NCI-H187 (cell line): ENCODE measurements around the gene RGS3.
"Not testable (repeated sequence)": the region's sequence is repeated elsewhere in the genome, so short reads cannot be mapped to it uniquely, and the experiment has no call there.

Experiments
- DNase-seq, 2 experiments: peaks; one replicate each; lab custom pipeline; 2025; lab: John Stamatoyannopoulos, UW

Gene RGS3

DNA sequence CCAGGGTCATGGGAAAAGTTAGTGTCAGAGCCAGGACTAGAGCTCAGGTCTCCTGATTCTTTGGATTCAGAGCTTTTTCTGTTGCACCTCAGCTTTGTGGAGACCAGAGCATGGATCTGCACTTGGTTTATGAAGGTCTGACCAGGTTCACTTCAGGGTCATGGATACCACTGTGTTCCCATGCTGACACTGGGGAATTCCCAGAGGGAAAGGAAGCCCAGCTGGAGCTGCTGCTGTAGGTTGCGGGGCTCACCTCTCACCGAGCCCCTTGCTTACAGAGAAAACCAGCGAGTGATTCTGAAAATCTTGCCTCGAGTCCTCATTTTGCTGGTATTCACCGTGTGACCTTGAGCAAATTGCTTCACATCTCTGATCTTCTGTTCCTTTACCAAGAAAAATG, 83.0 kb downstream of the RGS3 start:
- DNase-seq, result no peak

DNA sequence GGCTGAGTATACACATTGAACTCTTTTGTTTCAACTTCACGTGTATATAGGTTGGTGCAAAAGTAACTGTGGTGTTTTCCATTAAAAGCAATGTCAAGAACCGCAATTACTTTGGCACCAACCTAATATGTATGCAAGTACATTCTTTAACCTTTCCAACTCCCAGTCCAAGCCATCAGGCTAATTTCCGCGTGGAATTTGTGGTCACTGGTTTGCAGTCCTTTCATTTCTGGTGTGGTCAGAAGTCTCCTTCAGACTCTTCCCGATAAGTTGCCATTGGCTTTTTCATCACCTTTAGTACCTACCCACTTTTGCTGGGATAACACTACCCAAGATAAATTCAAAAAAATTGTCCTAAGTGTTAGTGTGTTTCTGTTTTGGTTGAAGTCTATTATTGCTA, 84.0 kb downstream of the RGS3 start:
- DNase-seq, result no peak

DNA sequence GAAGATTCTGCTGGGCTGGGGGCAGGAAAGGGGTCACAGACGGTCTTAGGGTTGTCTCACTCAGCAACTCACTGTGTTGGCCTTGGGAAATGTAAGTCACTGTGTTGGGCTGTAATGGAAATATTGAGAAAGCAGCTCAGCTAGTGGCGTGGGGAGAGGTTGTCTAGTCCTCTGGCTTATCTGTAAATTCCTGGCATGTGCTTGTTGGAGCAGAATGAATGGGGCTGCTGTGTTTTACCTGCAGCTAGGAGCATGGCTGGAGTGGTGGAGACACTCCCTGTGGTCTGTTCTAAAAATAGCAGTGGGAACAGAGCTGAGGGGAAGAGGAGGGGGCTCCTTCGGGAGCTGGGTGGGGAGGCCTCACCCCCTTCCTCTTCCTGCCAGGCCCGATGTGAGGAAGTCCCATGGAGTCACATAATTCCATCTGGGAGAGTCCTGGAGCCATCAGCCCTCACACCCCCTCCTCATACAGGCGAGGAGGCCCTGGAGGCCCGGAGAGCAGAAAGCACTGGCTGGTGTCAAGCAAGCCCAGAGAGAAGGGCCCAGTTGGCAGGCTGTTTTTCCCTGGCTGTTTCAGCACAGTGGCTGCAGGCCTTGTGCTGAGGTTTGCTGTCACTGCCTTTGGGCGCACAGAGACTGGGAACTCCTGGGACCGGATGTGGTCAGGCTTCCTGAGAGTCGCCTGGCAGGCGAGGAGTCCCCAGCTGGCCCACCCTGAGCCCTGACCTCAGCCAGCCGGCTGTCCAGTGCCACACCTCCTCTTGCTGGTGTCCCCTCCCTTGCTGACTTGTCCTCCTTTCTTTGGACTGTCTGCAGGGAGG, 84.9 kb downstream of the RGS3 start:
- DNase-seq, result no peak

DNA sequence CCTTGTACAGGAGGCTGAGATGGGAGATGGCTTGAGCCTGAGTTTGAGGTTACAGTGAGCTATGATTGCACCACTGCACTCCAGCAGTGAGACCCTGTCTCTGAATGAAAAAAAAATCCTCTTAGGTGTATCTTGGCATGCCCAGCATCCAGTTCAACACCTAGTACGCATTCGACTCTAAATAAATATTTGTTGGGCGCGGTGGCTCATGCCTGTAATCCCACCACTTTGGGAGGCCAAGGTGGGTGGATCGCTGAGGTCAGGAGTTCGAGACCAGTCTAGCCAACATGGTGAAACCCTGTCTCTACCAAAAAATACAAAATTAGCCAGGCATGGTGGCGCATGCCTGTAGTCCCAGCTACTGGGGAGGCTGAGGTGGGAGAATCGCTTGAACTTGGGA, 86.4 kb downstream of the RGS3 start:
- DNase-seq, result not testable (repeated sequence)

DNA sequence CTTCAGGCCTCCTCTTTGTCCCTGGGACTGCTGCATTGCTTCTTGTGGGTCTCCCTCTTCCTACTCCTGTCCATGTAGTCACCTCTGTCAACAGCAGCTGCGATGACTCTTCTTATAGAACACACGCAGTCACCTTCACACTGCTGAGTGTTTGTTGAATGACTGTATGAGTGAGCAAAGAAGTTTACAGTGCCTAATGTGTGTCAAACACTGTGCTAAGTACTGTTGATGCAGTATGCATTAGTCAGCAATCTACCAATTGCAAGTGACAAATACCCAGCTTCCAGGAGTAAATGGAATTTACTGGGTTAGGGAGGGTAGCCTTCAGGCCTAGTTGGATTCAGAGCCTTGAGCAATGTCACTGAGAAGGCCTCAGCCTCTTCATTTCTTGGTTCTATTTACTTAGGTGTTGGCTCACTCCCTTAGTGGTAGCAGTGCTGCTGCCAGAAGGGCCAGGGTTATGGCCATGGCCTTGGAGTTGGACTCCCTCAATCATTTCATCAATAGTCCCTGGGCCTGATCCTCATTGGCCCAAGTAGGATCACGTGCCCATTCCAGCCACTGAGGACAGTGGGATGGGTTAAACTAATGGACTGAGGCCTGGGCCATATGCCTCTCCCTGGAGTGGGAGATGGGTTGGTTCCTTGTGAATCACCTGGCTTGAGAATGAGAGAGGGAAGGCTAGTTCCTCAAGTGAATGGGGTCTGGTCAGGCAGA, 93.5 kb downstream of the RGS3 start:
- DNase-seq, result no peak

DNA sequence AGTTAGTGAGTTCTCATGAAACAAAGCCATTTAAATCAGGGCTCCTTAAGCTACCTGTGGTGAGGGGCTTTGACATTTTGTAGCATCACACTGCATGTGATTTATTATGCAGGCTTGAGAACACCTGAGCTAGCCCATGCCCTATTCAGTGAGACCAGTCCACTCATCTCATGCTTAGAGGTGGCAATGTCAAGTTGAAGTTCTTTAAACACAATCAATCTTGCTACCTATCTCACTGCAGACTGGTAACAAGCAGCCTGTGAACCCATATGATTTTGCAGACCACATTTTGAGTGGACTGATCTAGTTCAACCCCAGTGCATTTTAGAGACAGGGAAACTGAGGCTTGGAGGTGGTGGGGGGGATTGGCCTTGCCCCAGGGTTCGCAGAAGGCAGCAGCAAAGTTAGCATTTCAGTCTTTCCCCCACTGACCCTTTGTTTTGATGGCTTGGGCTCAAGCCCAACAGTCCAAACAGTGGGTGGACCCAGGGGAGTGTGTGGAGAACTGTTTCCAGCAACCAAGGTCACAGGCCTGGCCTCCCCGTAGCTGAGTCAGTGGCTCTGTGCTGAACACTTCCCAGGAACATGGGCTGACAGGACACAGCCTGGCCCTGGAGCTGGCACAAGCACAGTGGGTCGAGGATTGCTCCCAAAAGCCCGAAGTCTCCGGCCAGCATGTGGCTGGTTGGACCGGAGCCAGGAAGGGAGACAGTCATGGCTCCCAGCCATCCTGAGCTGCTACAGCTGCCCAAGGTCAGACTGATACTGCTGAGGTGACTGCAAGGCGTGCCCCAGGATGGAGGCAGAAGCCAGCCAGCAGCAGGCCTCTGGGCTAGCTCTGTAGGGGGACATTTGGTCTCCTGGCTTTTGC, 95.3 kb downstream of the RGS3 start:
- no peak for DNase-seq

DNA sequence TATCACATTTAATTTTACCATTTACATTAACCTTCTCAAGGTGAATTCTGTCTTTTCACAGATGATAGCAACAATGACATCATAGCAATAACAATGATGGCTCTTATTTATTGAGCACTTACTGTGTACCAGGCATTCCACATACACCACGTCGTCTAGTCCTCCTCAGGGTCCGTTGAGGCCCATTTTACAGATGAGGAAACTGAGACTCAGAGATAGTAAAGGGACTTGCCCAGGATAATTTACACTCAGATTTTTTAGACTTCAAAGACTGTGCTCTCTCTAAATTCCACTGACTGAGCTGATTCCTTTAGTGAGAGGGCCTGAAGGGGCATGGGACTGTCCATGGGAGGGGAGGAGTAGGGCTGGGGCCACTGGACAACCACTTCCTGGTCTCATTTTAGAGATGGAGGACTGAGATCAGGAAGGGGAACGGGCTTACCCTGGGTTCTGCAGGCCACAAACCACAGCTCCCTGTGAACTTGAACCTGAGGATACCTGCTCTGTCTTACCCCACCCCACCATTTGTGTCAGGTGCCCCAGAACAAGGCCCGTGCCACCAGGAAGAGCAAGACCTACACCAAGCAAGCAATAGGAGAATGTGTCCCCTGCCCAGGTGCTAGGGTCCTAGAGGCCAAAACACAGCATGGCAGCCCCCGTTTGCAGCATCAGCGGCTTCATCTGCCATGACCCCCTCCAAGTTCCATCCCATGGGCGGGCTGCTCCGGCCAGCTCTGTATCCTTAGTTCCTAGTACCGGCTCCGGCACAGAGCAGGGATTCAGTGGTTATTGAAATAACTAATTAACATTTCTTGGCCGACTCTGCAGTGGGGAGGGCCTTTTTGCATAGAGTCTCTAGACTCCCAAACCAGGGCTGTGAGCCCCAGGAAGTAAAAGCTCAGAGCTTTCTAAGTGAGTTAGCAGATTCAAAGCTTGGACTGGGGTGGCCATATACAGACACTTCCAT, 96.6 kb downstream of the RGS3 start:
- no peak for DNase-seq

DNA sequence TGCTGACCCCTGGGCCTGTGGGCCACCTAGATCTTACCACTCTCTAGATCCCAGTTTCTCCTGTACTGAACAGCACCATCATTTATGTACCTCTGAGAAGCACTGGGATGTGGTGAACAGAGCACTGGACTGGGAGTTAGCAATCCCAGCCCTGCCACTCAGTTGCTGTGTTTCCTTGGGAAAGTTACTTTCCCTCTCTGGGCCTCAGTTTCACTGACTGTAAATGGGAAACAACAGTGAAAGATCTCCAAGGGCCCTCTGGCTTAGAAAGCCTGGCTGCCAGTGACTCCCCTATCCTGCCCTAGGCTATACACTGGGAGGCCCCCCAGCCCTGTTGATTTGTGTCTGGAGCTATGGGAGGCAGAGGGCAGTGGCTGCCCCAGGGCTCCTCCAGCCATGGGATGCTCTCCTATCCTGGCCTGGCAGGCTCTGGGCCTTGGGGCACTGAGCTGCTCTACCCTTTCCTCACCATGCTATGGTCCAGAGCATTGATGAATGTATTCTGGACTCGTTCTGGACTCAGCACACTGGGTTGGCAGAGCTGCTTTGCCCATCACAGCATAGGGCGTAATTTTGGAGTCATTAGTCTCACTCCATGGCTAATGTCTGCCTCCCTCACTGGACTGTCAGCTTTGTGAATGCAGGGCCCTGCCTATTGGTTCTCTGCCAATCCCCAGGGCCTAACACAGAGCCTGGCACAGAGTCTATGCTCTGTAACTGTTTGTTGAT, 99.3 kb downstream of the RGS3 start:
- no peak for DNase-seq

DNA sequence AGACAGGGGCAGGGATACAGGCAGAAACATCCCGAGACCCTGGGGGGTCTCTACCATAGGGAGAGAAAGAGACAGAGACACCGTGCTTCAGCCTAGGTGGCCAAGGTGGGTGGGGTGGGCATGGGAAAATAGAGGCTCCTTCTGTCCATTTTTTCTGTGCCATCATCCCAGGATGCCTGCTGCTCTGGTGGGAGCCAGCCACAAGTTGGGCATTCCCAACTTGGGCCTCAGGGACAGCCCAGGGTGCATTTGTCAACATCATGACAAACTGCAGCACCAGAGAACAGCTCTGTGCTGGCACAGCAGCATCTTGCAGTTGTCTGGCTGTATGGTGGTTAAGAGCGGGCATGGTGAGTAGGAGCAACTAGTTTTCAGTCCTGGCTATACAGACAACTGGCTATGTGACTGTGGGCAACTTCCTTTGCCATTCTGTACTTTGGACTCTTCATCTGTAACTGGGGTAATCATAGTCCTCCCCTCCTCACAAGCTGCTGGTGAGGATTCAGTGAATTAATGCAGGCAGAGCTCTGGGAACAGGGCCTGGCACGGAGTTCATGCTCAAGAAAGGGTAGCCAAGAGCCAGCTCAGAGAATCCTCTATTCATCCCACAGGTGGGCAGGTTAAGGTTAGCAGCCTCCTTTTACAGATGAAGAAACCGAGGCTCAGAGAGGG, 100.4 kb downstream of the RGS3 start:
- no peak for DNase-seq

DNA sequence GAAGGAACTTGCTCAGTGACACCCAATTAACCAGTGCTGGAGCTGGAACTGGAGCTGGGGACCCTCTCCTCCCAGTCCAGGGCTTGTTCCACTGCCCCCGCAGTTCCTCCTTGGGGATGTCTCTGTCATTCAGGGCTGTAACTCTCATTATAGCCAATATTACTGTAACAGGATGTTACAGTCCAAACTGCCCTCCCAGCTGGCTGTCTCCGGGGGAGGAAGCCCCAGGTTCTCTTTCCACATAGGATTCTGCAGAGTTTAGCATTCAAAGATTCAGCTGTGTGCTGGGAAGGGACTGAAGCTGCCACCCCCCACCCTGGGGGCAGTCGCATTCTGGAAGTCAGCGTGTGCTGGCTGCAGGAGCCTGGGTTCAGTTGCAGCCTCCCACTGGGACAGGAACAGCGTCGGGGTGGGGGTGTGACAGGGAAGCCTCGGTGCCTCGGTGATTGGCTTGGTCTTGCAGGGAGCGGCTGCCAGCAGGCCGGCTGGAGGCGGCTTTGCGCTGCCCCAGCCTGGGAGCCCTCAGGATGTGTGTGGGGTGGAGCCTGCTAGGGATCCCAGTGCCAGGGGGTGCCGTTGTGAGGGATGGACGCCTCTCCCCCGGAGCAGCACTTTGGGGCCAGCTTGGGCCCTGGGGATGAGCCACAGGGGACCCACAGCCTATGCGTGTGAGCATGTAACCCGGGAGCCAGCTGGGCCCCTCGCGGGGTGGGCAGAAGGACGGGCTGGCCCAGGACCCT, 101.1 kb downstream of the RGS3 start:
- no peak for DNase-seq

DNA sequence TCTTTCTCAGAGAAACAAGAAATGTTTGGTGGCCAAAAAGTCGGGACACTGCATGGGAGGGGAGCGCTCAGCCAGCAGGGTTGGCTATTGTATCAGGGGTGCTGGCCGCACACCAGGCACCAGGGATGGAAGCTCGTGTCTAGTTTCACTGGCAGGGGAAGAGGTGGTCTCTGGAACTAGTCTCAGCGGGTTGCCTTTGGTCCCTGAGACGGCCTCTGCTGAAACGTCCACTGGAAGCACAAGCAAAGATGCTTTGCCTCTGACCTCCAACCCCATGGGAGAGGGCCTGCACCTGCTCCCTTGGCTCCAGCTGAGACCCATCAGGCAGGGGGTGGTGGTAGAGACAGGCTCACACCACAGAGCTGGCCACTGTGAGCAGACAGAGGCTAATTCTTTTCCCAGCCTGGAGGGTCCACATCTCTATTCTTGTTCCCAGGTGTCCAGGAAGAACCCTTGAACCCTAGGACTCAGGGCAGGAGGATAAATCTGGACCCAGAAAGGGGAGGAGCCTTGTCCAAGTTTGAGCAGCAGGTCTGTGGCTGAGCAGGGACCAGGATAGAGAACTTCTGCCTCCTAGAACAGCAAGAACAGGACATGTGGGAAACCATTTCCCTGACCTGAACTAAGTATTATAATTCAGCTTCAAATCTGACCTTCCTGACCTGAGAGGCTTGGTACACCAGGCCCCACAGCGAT, 102.6 kb downstream of the RGS3 start:
- DNase-seq, result no peak

DNA sequence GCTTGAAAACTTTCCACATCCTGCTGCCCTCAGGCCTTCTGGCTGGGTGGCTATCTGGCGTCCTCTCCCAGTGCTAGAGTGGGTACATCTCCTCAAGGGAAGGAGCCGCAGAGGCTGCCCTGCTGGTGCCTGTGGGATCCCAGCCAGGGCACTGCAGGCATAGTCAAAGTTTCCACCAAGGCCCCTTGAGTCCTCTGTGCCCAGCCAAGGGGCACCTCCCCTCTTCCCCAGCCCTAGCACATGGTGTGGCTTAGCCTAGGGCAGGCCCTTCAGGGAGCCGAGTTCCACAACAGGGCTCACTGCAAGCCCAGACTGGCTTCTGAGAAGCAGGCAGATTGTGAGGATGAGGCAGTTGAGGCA, 103.2 kb downstream of the RGS3 start:
- no peak for DNase-seq

DNA sequence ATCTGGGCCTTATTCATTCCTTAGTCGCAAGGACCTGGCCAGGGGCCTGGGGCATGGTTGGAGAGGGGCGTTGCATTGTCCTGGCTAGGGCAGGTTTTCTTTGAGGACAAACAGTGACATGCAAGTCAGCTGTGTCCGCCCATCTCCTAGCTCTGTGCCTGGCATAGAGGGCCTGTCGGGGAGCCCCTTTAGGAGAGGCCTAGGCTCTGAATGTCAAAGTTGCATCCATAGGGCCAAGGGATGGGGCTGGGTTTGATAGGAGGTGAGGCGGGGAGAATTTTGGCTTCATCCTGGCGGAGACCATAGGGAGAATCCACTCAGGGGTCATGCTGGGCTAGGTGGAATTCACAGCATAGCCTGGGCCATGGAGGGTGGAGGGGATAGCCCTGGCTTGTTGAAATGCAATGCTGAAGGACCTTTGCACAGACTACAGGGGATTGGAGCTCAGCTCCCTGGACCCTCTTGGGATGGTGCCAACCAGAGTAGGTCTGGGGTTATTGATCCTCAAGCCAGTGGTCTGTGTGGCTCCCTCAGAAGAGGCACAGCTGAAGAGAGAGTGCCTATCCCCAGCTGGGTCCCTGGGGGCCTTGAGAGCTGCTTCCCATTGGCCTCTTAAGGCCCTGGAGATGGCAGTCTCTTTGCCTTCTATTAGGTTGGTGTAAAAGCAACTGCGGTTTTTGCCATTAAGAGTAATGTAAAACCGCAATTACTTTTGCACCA, 104.0 kb downstream of the RGS3 start:
- DNase-seq, result no peak

DNA sequence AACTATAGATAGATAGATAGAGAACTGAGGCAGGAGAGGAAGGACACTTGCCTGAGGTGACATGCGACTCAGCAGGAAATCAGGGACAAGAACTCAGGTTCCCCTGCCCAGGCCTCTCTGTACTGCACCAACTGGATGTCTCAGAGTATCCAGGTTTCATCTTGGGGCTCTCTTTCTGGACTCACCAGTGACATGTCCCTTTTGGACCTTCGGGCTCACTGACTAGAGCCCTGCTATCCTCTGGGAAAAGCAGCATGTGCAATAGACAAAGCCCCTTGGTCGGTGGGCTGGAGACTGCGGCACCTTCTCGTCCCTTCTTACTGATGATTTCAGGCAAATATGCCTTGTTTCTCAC, 104.5 kb downstream of the RGS3 start:
- no peak for DNase-seq

DNA sequence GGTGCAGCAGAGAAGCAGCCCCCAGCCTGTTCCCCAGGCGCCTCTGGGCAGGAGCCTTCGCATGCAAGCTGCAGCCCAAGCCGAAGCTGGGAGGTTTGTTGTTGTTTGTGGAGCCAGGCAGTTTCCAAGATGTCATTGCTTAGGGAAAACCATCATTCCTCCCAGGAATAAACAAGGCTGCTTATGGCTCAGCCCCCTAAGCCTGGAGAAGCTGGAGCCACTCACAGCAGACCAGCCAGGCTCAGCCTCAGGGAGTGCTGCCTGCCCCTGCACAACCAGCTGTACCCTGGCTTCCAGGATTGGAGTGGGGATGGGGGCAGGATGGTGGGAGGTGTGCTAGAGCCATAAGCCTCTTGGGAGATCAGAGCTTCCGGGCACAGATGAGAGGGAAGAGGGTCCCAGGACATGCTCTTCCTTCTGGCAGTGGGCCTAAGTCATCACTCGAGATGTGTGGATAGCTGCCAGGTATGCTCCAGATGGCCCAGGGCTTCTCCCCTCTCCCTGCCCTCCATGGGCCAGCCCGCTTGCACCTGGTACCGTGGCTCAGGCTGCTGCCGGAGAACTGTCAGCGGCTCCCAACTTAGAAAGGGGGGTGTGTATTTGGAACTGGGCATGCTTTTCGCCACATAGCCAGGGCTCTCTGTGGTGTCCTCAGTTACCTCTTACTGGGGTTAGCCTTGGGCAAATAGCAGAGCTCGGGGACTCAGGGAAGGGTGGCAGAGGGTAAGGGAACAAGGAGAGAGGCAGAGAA, 105.2 kb downstream of the RGS3 start:
- DNase-seq, result no peak

DNA sequence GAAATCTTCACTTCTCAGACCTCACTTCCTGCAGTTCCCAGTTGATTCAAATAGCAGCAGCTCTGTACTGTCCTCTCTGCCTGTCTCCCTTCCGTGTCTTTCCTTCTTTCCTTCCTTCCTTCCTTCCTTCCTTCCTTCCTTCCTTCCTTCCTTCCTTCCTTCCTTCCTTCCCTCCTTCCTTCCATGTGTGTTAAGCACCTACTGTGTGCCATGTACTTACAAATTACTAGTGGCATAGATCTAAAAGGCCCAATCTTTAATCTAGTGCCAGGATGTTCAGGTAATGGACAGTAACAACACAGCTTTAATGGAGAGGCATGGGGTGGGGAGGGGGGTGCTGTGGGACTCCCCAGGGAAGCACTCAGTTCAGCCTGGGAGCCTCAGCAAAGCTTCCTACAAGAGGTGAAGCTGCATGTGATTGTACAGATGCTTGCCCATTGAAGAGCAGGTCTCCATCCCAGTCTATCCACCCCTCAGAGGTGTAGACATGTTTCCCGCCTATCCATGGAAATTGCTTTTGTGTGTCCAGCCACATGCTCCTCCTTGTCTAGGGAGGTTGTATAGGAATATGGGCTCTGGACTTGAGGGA, 106.0 kb downstream of the RGS3 start:
- no peak for DNase-seq

DNA sequence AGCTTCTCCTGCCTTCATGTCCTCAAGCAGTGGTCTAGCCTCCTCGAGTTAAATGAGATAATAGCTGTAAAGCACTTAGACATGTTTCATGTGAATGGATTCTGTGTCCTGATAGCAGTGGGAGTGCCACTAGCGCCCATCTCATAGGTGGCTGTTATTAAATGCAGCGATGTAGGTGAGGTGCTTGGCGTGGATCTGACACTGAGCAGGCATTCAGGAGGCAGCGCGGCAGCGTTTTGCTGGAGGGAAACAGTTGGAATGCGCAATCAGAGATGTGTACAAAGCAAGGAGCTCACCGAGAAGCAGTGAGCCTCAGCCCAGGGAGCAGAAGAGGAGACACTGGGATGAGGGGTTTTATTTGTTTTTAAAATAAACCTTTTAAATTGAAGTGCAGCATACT, 106.6 kb downstream of the RGS3 start:
- no peak for DNase-seq
